ENCODE results near the gene CEP350. TPM values are rescaled to one million over a fixed set of nuclear protein-coding genes. Genes with fewer than 3 reads are reported as not detected.

The CEP350 gene
- total RNA-seq, 1 donor from 2014 or later, result 39.2 TPM

GRCh38 chr1:179984942-179985341 lies 30.3 kb downstream of the CEP350 start:
- Mint-ChIP-seq H3K27me3 (ENCODE audit: unreplicated experiment) (no peaks in the 10 kb centered on the region), H3K9me3 (ENCODE audit: unreplicated experiment) (no peaks in the 10 kb centered on the region), H3K4me1 (ENCODE audit: unreplicated experiment) (no peaks in the 10 kb centered on the region), H3K27ac (ENCODE audit: unreplicated experiment) (no peak overlapping the region), H3K36me3 (ENCODE audit: low read depth, unreplicated experiment) (no peaks in the 10 kb centered on the region), H3K4me3 (ENCODE audit: unreplicated experiment) (no peak overlapping the region)
- DNase-seq (ENCODE audit: low spot score), result no peak
- TF ChIP-seq, protein P1, sequence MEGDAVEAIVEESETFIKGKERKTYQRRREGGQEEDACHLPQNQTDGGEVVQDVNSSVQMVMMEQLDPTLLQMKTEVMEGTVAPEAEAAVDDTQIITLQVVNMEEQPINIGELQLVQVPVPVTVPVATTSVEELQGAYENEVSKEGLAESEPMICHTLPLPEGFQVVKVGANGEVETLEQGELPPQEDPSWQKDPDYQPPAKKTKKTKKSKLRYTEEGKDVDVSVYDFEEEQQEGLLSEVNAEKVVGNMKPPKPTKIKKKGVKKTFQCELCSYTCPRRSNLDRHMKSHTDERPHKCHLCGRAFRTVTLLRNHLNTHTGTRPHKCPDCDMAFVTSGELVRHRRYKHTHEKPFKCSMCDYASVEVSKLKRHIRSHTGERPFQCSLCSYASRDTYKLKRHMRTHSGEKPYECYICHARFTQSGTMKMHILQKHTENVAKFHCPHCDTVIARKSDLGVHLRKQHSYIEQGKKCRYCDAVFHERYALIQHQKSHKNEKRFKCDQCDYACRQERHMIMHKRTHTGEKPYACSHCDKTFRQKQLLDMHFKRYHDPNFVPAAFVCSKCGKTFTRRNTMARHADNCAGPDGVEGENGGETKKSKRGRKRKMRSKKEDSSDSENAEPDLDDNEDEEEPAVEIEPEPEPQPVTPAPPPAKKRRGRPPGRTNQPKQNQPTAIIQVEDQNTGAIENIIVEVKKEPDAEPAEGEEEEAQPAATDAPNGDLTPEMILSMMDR (IDR thresholded peaks at IDR 0.05; ENCODE audit: unreplicated experiment), result no peak

DNA sequence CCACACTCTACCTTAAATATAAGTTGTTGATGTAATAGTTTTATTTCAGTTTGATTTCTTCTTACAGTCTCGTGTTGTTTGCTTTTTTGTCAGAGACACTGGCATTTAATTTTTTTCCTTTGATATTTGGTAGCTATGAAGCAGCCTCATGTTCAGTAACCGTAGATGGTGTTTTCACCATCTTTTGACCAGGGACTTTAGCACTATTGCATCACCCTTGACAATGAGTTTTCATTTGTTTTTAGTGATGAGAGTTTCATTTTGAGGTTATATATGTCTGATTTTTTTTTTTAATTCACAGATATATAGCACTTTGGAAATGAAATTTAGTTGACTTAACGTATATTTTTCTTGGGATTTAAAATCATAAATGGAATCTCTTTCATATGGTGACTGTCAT lies 36.2 kb downstream of the CEP350 start:
- TF ChIP-seq, protein P1 (IDR thresholded peaks at IDR 0.05; ENCODE audit: unreplicated experiment), result no peak
- no peak overlapping the region for H3K4me3 Mint-ChIP-seq (ENCODE audit: unreplicated experiment)
- peaks cover 2% of the 10 kb centered on the region for H3K27me3 Mint-ChIP-seq (ENCODE audit: unreplicated experiment)
- no peaks in the 10 kb centered on the region for H3K9me3 Mint-ChIP-seq (ENCODE audit: unreplicated experiment)
- no peak overlapping the region for H3K27ac Mint-ChIP-seq (ENCODE audit: unreplicated experiment)
- no peak for DNase-seq (ENCODE audit: low spot score)
- no peaks in the 10 kb centered on the region for H3K36me3 Mint-ChIP-seq (ENCODE audit: low read depth, unreplicated experiment)
- H3K4me1 Mint-ChIP-seq (ENCODE audit: unreplicated experiment), result no peaks in the 10 kb centered on the region

DNA sequence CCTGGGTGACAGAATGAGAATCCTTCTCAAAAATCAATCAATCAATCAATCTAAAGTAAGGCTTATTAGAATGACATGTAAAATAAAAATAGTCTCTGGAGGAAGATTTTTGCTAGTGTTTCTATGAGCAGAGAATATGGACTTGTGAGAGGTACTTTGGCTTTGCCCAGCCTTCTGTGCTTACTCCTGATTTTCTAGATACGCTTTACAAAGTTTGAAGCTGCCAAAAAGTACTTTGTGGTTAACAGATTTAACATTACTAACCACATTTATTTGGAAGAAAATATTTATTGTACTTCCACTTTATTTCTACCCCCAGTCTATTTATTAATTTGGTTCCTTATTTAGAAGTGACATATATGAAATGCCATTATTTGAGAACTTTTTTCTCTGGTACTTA lies 41.0 kb downstream of the CEP350 start:
- H3K27me3 Mint-ChIP-seq (ENCODE audit: unreplicated experiment), result peaks cover 2% of the 10 kb centered on the region
- no peak overlapping the region for H3K27ac Mint-ChIP-seq (ENCODE audit: unreplicated experiment)
- no peaks in the 10 kb centered on the region for H3K4me1 Mint-ChIP-seq (ENCODE audit: unreplicated experiment)
- TF ChIP-seq, protein P1 (IDR thresholded peaks at IDR 0.05; ENCODE audit: unreplicated experiment), result no peak
- no peaks in the 10 kb centered on the region for H3K9me3 Mint-ChIP-seq (ENCODE audit: unreplicated experiment)
- DNase-seq (ENCODE audit: low spot score), result no peak
- no peaks in the 10 kb centered on the region for H3K36me3 Mint-ChIP-seq (ENCODE audit: low read depth, unreplicated experiment)
- no peak overlapping the region for H3K4me3 Mint-ChIP-seq (ENCODE audit: unreplicated experiment)

DNA sequence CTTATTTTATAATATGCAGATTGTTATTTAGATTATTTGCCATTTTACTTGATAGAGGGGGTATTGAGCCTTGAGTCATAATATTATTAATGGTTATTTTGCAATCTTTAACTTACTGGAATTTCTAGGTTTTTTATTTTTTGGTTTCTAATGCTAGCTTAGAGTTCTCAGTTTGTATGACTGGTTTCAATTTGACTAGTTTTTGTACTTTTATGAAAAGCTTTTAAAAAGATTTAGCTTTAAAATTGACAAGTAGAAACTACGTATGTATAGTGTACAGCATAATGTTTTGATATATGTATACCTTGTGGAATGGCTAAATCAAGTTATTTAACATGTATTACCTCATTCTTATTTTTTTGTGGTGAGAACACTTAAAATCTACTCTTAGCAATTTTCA lies 41.5 kb downstream of the CEP350 start:
- Mint-ChIP-seq H3K9me3 (ENCODE audit: unreplicated experiment) (no peaks in the 10 kb centered on the region), H3K36me3 (ENCODE audit: low read depth, unreplicated experiment) (no peaks in the 10 kb centered on the region), H3K27me3 (ENCODE audit: unreplicated experiment) (peaks cover 2% of the 10 kb centered on the region), H3K4me3 (ENCODE audit: unreplicated experiment) (no peak overlapping the region), H3K27ac (ENCODE audit: unreplicated experiment) (no peak overlapping the region), H3K4me1 (ENCODE audit: unreplicated experiment) (no peaks in the 10 kb centered on the region)
- TF ChIP-seq, protein P1 (IDR thresholded peaks at IDR 0.05; ENCODE audit: unreplicated experiment), result no peak
- DNase-seq (ENCODE audit: low spot score), result no peak

GRCh38 chr1:180000575-180000974 lies 46.0 kb downstream of the CEP350 start:
- Mint-ChIP-seq H3K9me3 (ENCODE audit: unreplicated experiment) (no peaks in the 10 kb centered on the region), H3K27me3 (ENCODE audit: unreplicated experiment) (no peaks in the 10 kb centered on the region), H3K4me3 (ENCODE audit: unreplicated experiment) (no peak overlapping the region), H3K4me1 (ENCODE audit: unreplicated experiment) (no peaks in the 10 kb centered on the region), H3K36me3 (ENCODE audit: low read depth, unreplicated experiment) (no peaks in the 10 kb centered on the region), H3K27ac (ENCODE audit: unreplicated experiment) (no peak overlapping the region)
- TF ChIP-seq, protein P1 (IDR thresholded peaks at IDR 0.05; ENCODE audit: unreplicated experiment), result no peak
- no peak for DNase-seq (ENCODE audit: low spot score)

Measured in endothelial cell (in vitro differentiated cells).